NB4 (cell line): ENCODE results near the gene SMYD3.

ENCODE experiments used
- DNase-seq: peaks from one replicate; pipeline ENCODE4 v3.0.0; 2010; ENCODE audit warnings: low read depth
- H3K4me3 ChIP-seq: one replicate; pipeline ENCODE4 v1.5.1; 2011; ENCODE audit warnings: mild to moderate bottlenecking, low read depth, low read length, moderate library complexity
- CTCF ChIP-seq: IDR thresholded peaks from one replicate; pipeline ENCODE4 v1.5.1; 2012; ENCODE audit warnings: low read depth, low read length
- MAX ChIP-seq: IDR thresholded peaks from 2 replicates; pipeline ENCODE4 v1.6.1; 2011; ENCODE audit warnings: low read depth, low read length
- MYC ChIP-seq: IDR thresholded peaks from 2 replicates; pipeline ENCODE4 v1.6.1; 2011; ENCODE audit warnings: low read depth, low read length
- POLR2A ChIP-seq: IDR thresholded peaks from 2 replicates; pipeline ENCODE4 v1.6.1; 2011; ENCODE audit warnings: mild to moderate bottlenecking; ENCODE audit not compliant: insufficient read length; ENCODE audit errors: extremely low read depth

The SMYD3 gene

GRCh38 chr1:246269466-246269865, 237.6 kb downstream of the SMYD3 start:
- TF ChIP-seq MYC = no peak
- TF ChIP-seq CTCF = no peak
- no peak for TF ChIP-seq POLR2A
- TF ChIP-seq MAX = no peak
- no peak for DNase-seq
- H3K4me3 ChIP-seq = no peak overlapping the region

GRCh38 chr1:246267896-246268295, 239.2 kb downstream of the SMYD3 start:
- DNase-seq = no peak
- TF ChIP-seq POLR2A (no peak), CTCF (no peak), MAX (no peak), MYC (no peak)

GRCh38 chr1:246267426-246267825, 239.7 kb downstream of the SMYD3 start:
- no peak for DNase-seq
- no peak for TF ChIP-seq MAX
- no peak for TF ChIP-seq CTCF
- no peak for TF ChIP-seq MYC
- TF ChIP-seq POLR2A = no peak
- H3K4me3 ChIP-seq = no peak overlapping the region

More at GRCh38 chr1:246267896-246268295, 239.2 kb downstream of the SMYD3 start:
- H3K4me3 ChIP-seq = no peak overlapping the region

GRCh38 chr1:246265481-246265880, 241.6 kb downstream of the SMYD3 start:
- no peak for DNase-seq
- no peak overlapping the region for H3K4me3 ChIP-seq
- TF ChIP-seq POLR2A = no peak
- no peak for TF ChIP-seq MYC
- no peak for TF ChIP-seq MAX
- no peak for TF ChIP-seq CTCF

- DNase-seq = no peak
- no peak for TF ChIP-seq CTCF
- TF ChIP-seq MYC = no peak
- TF ChIP-seq MAX = no peak
- no peak for TF ChIP-seq POLR2A
- H3K4me3 ChIP-seq = no peak overlapping the region
Observed at GRCh38 chr1:246262281-246262680, 244.8 kb downstream of the SMYD3 start.

- peak; percentile 15 for DNase-seq
- TF ChIP-seq MAX (no peak), MYC (no peak), POLR2A (no peak), CTCF (no peak)
- H3K4me3 ChIP-seq = no peak overlapping the region
Observed at GRCh38 chr1:246261639-246262038, 245.4 kb downstream of the SMYD3 start.
